Gastrocnemius medialis (tissue), 4 donors: ENCODE results near the gene FAN1.

Source experiments
- POLR2A ChIP-seq, 2 donors: fragments of 450-650 bp; IDR thresholded peaks; one replicate each; pipeline ENCODE4 v1.6.1; 2017; ENCODE audit warnings: antibody characterized with exemption in 2 of 2, mild to moderate bottlenecking in 2 of 2, moderate library complexity in 2 of 2
- TF ChIP-seq, protein P1 (sequence below), 5 experiments: fragments of 450-650 bp in 3 of 5; fragments of 200-600 bp in 2 of 5; sonication (generic) in 2 of 5; IDR thresholded peaks in 4 of 5; conservative IDR thresholded peaks in 1 of 5; 1 replicate in 4 of 5; 2 replicates in 1 of 5; pipeline ENCODE4 v1.5.1; 2016 to 2019; ENCODE audit warnings: antibody characterized with exemption in 5 of 5, mild to moderate bottlenecking in 3 of 5, moderate library complexity in 3 of 5

GRCh38 chr15:30963681-30964080 is 60.0 kb downstream of the FAN1 start:
- TF ChIP-seq, protein P1, sequence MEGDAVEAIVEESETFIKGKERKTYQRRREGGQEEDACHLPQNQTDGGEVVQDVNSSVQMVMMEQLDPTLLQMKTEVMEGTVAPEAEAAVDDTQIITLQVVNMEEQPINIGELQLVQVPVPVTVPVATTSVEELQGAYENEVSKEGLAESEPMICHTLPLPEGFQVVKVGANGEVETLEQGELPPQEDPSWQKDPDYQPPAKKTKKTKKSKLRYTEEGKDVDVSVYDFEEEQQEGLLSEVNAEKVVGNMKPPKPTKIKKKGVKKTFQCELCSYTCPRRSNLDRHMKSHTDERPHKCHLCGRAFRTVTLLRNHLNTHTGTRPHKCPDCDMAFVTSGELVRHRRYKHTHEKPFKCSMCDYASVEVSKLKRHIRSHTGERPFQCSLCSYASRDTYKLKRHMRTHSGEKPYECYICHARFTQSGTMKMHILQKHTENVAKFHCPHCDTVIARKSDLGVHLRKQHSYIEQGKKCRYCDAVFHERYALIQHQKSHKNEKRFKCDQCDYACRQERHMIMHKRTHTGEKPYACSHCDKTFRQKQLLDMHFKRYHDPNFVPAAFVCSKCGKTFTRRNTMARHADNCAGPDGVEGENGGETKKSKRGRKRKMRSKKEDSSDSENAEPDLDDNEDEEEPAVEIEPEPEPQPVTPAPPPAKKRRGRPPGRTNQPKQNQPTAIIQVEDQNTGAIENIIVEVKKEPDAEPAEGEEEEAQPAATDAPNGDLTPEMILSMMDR (IDR thresholded peaks at IDR 0.05 in 4 of 5, conservative IDR thresholded peaks at IDR 0.05 in 1 of 5) = no peak
- TF ChIP-seq POLR2A (IDR thresholded peaks at IDR 0.05) = no peak
